ENCODE results near the gene MRPL50. TPM values are rescaled to one million over a fixed set of nuclear protein-coding genes. Genes with fewer than 3 reads are reported as not detected.

MRPL50 gene
- total RNA-seq, 1 donor from 2014 or later: 16.5 TPM

DNA sequence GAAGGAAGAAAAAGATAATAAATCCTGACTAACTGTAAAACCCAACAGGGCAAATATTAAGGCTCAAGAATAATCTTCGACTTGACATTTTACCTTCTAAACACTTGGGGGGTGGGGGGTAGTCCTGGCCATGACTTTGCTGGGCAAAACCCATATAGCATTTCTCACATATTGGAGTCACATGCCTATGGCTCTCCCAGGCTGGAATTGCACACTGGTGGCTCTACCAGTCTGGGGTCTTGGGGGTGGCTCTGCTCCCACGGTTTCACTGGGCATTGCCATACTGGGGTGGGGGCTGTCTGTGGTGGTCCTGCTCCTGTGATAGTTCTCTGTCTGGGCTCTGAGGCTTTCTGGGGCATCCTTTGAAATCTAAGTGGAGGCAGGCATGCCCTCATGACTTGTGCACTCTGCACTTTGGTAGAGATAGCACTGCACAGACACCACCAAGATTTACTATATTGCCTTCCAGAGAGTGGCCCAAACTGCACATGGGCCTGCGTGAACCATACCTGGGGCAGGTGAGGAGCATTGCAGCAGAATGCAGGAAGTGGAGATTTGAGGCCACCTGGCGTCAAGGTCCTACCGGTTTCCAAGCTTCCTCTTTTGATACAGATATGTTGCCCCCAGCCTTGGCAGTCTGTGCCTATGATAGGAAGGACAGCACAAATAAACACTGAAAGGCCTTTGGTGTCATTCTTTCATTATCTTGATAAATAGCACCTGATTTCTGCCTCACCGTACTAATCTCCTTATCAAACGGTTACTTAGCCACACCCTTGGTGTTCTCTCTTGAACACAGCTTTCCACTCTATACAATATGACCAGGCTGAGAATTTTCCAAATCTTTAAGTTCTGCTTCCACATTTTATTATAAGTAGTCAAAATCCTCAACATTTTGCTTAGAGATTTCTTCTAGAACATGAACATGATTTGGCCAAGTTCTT, 43.4 kb downstream of the MRPL50 start:
- DNase-seq (no peak), ATAC-seq (ENCODE audit: poor library complexity) (no peak)
- intact Hi-C loops (cut with DNase I): no loop called here

DNA sequence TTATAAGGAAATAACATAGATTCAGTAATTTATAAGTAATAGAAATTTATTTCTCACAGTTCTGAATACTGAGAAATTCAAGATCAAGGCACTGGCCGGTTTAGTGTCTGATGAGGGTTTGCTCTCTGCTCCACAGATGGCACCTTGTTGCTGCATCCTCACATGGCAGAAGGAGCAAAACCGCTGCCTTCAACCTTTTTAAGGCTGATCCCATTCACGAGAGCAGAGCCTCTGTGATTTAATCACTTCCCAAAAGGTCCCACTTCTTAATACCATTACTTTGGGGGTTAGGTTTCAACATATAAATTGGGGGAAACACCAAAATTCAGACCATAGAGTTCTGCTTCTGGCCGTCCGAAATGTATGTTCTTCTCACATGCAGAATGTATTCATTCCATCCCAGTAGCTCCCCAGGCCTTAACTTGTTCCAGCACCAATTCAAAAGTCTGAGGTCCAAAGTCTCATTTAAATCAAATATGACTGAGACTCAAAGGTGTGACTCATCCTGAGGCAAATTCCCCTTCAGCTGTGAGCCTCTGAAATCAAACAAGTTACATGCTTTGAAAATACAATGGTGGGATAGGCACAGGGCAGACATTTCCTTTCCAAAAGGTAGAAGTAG, 44.2 kb downstream of the MRPL50 start:
- intact Hi-C loops (cut with DNase I): no loop called here
- DNase-seq: no peak
- ATAC-seq (ENCODE audit: poor library complexity): no peak

DNA sequence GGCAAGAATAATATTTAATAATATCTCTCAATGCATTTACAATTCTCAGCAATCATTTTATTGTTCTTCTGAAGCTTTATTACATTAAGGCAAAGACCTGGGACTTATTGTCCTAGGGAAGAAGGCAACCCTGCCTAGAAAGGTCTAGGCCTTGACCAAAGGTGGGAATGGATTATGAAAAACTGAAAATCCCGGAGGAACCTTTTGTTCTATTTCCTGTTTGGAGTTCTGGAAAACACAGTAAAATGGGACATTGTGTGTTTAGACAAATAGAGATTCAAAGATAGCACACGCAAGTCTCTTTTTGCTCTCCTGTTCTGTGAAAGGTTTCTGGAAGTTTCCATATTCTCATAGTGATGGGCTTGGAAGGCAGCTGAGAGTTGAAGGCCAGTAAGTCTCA, 44.7 kb downstream of the MRPL50 start:
- DNase-seq (no peak), ATAC-seq (ENCODE audit: poor library complexity) (no peak)
- intact Hi-C loops (cut with DNase I): no loop called here

DNA sequence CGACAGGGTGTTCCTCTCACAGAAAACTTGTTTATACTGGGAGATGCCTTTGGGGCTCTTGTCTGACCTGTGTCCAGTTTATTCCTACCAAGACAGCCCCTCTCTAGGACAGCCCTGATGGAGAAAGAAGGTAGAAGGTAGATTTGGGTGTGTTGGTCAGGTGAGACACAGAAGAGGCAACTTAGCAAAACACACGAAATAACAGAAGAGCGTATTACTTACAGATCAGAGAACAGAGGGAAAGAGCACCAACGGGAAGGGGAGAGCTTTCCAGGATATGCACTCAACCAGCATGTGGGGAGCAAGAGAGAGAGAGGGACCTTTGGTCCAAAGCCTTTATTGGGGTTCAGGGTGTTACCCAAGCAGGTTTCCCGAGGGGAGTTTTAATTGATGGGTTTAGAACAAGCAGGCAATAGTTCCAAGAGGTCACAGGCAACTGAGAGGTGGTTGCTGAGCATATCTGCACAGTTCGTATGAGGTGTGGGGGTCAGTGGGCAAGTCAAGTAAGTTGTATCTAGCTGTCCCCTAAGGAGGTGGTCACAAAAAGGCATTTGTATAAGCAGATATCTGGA, 45.4 kb downstream of the MRPL50 start:
- intact Hi-C loops (cut with DNase I): no loop called here
- ATAC-seq (ENCODE audit: poor library complexity): no peak

DNA sequence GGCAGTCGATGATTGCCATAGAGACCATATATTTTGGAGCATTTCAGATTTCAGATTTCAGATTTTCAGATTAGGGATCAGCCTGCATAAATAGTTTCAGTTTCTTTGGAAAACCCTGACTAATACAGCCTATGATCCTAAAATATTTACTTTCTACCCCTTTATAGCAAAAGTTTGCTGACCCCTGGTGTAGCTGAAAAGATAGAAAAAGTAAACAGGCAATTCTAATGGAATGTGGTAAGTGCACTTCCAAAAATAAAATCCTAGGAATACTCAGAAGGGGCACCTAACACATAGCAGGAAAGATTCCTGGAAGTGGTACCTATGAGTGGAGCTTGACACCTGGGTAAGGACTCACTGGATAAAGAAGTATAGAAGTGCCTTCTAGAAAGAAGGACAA, 48.1 kb downstream of the MRPL50 start:
- DNase-seq (no peak), ATAC-seq (ENCODE audit: poor library complexity) (no peak)
- intact Hi-C loops (cut with DNase I): no loop called here

More for the DNA sequence above, 45.4 kb downstream of the MRPL50 start:
- DNase-seq: no peak

DNA sequence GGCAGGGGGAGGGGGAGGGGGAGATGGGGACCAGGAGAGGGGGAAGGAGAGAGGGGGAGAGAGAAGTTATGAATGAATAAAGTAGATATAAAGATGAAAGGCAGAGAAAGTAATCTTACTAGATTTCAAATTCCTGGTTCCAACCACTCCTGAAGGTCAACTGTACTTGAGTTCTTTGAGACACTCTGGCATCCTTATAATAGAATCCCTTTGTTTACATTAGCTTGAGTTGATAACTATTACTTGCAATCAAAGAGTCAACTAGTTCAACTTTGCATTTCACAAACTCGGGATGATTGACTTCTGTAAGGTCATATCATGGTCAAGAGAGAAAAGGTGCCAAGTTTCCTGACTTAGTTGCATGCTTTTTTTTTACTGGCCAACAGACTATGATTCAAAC, 55.8 kb downstream of the MRPL50 start:
- ATAC-seq (ENCODE audit: poor library complexity): no peak
- DNase-seq: no peak
- intact Hi-C loops (cut with DNase I): no loop called here

DNA sequence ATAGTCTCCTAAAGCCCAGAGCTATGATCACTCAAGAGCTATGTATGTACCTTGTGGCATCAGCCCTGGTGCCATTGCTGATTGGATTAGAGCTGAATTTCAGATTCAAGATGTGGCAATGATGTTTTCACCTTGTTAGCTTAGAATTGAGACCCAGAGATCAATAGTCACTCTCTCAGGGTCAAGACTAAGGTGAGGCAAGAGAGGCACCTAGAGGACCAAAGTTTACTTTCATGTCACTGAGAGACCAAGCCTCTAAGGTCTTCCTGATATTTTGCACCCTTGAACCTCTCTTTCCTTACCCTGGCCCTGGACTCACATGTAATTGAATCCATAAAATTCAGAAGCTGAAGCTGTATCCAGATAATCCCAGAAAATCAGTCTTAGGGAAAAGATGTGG, 56.5 kb downstream of the MRPL50 start:
- DNase-seq (no peak), ATAC-seq (ENCODE audit: poor library complexity) (no peak)
- intact Hi-C loops (cut with DNase I): no loop called here

Other genes with a start within 250 kb of the MRPL50 start
- 0.08 TPM for gene BAAT, start 13.6 kb downstream of the MRPL50 start, total RNA-seq
- gene ZNF189, start 233 bp upstream of the MRPL50 start, total RNA-seq: 14.6 TPM
- gene ALDOB, start 37.2 kb upstream of the MRPL50 start, total RNA-seq: 0.56 TPM
- 40.9 TPM for gene RNF20, start 135.2 kb upstream of the MRPL50 start, total RNA-seq
- gene PPP3R2, start 196.4 kb upstream of the MRPL50 start, total RNA-seq: not detected